Endothelial cell of umbilical vein (primary cell): ENCODE data around the gene AMHR2. TPM values are rescaled to one million over a fixed set of nuclear protein-coding genes. Genes with fewer than 3 reads are reported as not detected.

Experiments
- BruUV-seq: library from RNA; stranded (reverse); fragments of 400-500 nt; replicated peaks from 2 replicates; lab custom pipeline; 2021; lab: Mats Ljungman, UMichigan
- CTCF ChIA-PET: fragments of 300-600, 350-600 bp; sonication (Branson Sonifier 250); formaldehyde crosslinking; loops from one replicate; lab custom pipeline; 2021; ENCODE audit warnings: antibody characterized with exemption, inconsistent platforms; lab: Charles Lee
- POLR2A ChIA-PET: fragments of 300-600, 350-600 bp; sonication (Branson Sonifier 250); formaldehyde crosslinking; loops from one replicate; lab custom pipeline; 2021; ENCODE audit warnings: antibody characterized with exemption, inconsistent platforms; lab: Charles Lee
- DNase-seq: peaks from one replicate; pipeline ENCODE4 v3.0.0-alpha.2; 2011; ENCODE audit warnings: low read depth, low spot score
- FAIRE-seq: peaks from 2 replicates; lab custom pipeline; 2011; peaks lifted over from hg19 to GRCh38; lab: Jason Lieb, UNC
- H2AFZ ChIP-seq: 2 replicates; pipeline ENCODE4 v1.6.0; 2012; ENCODE audit warnings: low read depth, low read length, control low read depth, inconsistent platforms
- H3K27ac ChIP-seq: 2 replicates; pipeline ENCODE4 v1.5.1; 2011; ENCODE audit warnings: low read depth, mild to moderate bottlenecking, control low read depth, low read length, moderate library complexity; ENCODE audit not compliant: insufficient read depth
- H3K27me3 ChIP-seq, 2 experiments: 2 replicates each; pipeline versions ENCODE4 v1.6.0 to v1.6.1; 2011; ENCODE audit warnings: low read length in 2 of 2, mixed read lengths in 1 of 2; ENCODE audit not compliant: control insufficient read depth in 2 of 2, insufficient read depth in 2 of 2
- H3K36me3 ChIP-seq, 2 experiments: 2 replicates in 1 of 2; 3 replicates in 1 of 2; pipeline ENCODE4 v1.5.1; 2011; ENCODE audit warnings: low read length in 2 of 2, mild to moderate bottlenecking in 1 of 2, moderate library complexity in 1 of 2; ENCODE audit not compliant: control insufficient read depth in 2 of 2, insufficient read depth in 2 of 2; ENCODE audit errors: extremely low read depth in 1 of 2
- H3K4me1 ChIP-seq: 3 replicates; pipeline ENCODE4 v1.5.1; 2011; ENCODE audit warnings: mild to moderate bottlenecking, low read length; ENCODE audit not compliant: control insufficient read depth, insufficient read depth; ENCODE audit errors: extremely low read depth
- H3K4me2 ChIP-seq: 2 replicates; pipeline ENCODE4 v1.6.1; 2011; ENCODE audit warnings: low read length, control low read depth, mixed read lengths; ENCODE audit not compliant: insufficient read depth
- H3K4me3 ChIP-seq, 3 experiments: fragments of 200-600 bp in 1 of 3; sonication (generic), shearing (Covaris generic) in 1 of 3; replicated peaks in 1 of 3; 2 replicates each; pipeline ENCODE4 v1.5.1; 2011 to 2016; ENCODE audit warnings: control low read depth in 3 of 3, low read length in 3 of 3, mild to moderate bottlenecking in 2 of 3, inconsistent platforms in 1 of 3, low read depth in 1 of 3, moderate library complexity in 1 of 3; ENCODE audit not compliant: insufficient read depth in 1 of 3
- H3K79me2 ChIP-seq: 2 replicates; pipeline ENCODE4 v1.6.0; 2012; ENCODE audit warnings: low read length, inconsistent platforms; ENCODE audit not compliant: control insufficient read depth, insufficient read depth
- H3K9ac ChIP-seq: replicated peaks from 2 replicates; pipeline ENCODE3; 2011; ENCODE audit warnings: low read length, control low read depth; ENCODE audit not compliant: insufficient read depth; ENCODE audit errors: extremely low read depth
- H3K9me1 ChIP-seq: replicated peaks from 3 replicates; pipeline ENCODE4 v1.6.0; 2011; ENCODE audit warnings: mild to moderate bottlenecking, low read length; ENCODE audit not compliant: control insufficient read depth, insufficient read depth; ENCODE audit errors: extremely low read depth
- H3K9me3 ChIP-seq: replicated peaks from 2 replicates; pipeline ENCODE4 v1.5.1; 2012; ENCODE audit warnings: low read length, inconsistent platforms; ENCODE audit not compliant: control insufficient read depth, insufficient read depth
- H4K20me1 ChIP-seq: replicated peaks from 2 replicates; pipeline ENCODE3; 2011; ENCODE audit warnings: mild to moderate bottlenecking, low read length; ENCODE audit not compliant: control insufficient read depth, insufficient read depth; ENCODE audit errors: extremely low read depth
- EZH2 ChIP-seq: IDR thresholded peaks from 2 replicates; pipeline ENCODE4 v1.6.1; 2012; ENCODE audit warnings: borderline replicate concordance, low read depth, mild to moderate bottlenecking, moderate library complexity, low read length, inconsistent platforms; ENCODE audit not compliant: severe bottlenecking
- FOS ChIP-seq: IDR thresholded peaks from 2 replicates; pipeline ENCODE4 v1.6.1; 2011; ENCODE audit warnings: mild to moderate bottlenecking, low read length, moderate library complexity, borderline replicate concordance; ENCODE audit not compliant: insufficient read depth
- GATA2 ChIP-seq: IDR thresholded peaks from 2 replicates; pipeline ENCODE4 v1.7.0; 2011; ENCODE audit warnings: low read depth, mild to moderate bottlenecking, moderate library complexity, mixed read lengths, low read length; ENCODE audit not compliant: insufficient read length, insufficient read depth
- JUN ChIP-seq: IDR thresholded peaks from 2 replicates; pipeline ENCODE4 v1.6.1; 2011; ENCODE audit warnings: borderline replicate concordance, low read depth; ENCODE audit not compliant: insufficient read length, insufficient read depth
- MYC ChIP-seq: IDR thresholded peaks from one replicate; pipeline ENCODE4 v1.6.1; 2011; ENCODE audit warnings: mild to moderate bottlenecking, low read depth, low read length
- POLR2A ChIP-seq: IDR thresholded peaks from 2 replicates; pipeline ENCODE4 v1.6.1; 2012; ENCODE audit warnings: low read depth, mild to moderate bottlenecking, control low read depth, low read length
- POLR2AphosphoS5 ChIP-seq: IDR thresholded peaks from 2 replicates; pipeline ENCODE4 v1.6.1; 2012; ENCODE audit warnings: low read depth, mild to moderate bottlenecking, control low read depth, low read length, moderate library complexity; ENCODE audit not compliant: insufficient read depth
- dilution Hi-C: fragments of 300-500 bp; cut with MboI; formaldehyde crosslinking; loops from one replicate; pipeline ENCODE4 v1.15.0; 2019; ENCODE audit warnings: low sequenced_read_pairs; ENCODE audit not compliant: extremely low pct_ligation_motif_present
- intact Hi-C: fragments of 100-400 bp; cut with micrococcal nuclease; formaldehyde crosslinking; loops from one replicate; pipeline ENCODE4 v1.10.0; 2022
- polyA plus RNA-seq, 4 experiments: library from polyadenylated mRNA; depleted of rRNA in 3 of 4; stranded (reverse) in 3 of 4; unstranded in 1 of 4; fragments of >200 nt; gene quantifications; 2 replicates each; pipeline versions ENCODE4 v1.2.1 to v1.2.3, GENCODE V29; 2011 to 2012; ENCODE audit warnings: missing spikeins in 1 of 4
- total RNA-seq: library from RNA; stranded (reverse); gene quantifications from 2 replicates; pipeline ENCODE4 v1.2.3, GENCODE V29; 2021
- TF ChIP-seq, protein P1 (sequence below): IDR thresholded peaks from 2 replicates; pipeline ENCODE4 v1.6.1; 2011; ENCODE audit not compliant: insufficient read depth, insufficient read length
- TF ChIP-seq, protein P2 (sequence below), 2 donors: IDR thresholded peaks; 1 replicate in 1 of 2; 2 replicates in 1 of 2; pipeline ENCODE4 v1.5.1; 2011; ENCODE audit warnings: low read length in 2 of 2, mild to moderate bottlenecking in 2 of 2, moderate library complexity in 2 of 2, control low read depth in 1 of 2, inconsistent platforms in 1 of 2, low read depth in 1 of 2; ENCODE audit not compliant: insufficient read depth in 1 of 2; ENCODE audit errors: extremely low read depth in 1 of 2

The AMHR2 gene
- total and polyA plus RNA-seq, 2 donors (not counting 3 experiments of a cell fraction or from before 2014, with no cell fraction given), result not detected

DNA sequence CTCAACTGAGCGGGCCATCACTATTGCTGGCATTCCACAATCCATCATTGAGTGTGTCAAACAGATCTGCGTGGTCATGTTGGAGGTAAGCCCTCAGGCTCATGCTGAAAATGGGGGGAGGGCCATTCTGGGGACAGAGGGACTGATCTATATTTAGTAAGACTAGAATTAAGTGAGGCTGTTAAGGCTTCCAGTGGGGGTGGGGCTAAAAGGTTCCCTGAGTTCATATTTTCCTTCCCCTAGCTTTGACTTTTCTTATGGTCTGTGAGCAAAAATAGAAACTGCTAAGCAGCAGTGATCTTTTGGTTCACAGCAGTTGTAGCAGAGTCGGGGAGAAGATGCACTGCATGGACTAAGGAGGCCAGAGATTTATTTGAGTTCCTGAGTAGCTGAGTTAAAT is 37.4 kb downstream of the AMHR2 start:
- Histone ChIP-seq H4K20me1 (peaks cover 15% of the 10 kb centered on the region), H3K4me3 (no peak overlapping the region), H3K27ac (no peak overlapping the region), H3K79me2 (peaks cover 87% of the 10 kb centered on the region), H3K27me3 (no peaks in the 10 kb centered on the region), H3K4me1 (no peaks in the 10 kb centered on the region), H3K9me1 (no peaks in the 10 kb centered on the region), H3K36me3 (peaks cover 60 to 76% of the 10 kb centered on the region in 2 experiments), H3K9me3 (no peaks in the 10 kb centered on the region), H3K4me2 (no peak overlapping the region), H2AFZ (no peak overlapping the region), H3K9ac (no peak overlapping the region)
- intact Hi-C loops (no loop called here), dilution Hi-C loops (no loop called here)
- ChIA-PET CTCF (no interaction called here), POLR2A (no interaction called here)
- no peak for FAIRE-seq
- no TSS peak for BruUV-seq
- TF ChIP-seq MYC (no peak), GATA2 (no peak), FOS (no peak), JUN (no peak), POLR2A (no peak), EZH2 (no peak), POLR2AphosphoS5 (no peak)
- TF ChIP-seq, protein P1, sequence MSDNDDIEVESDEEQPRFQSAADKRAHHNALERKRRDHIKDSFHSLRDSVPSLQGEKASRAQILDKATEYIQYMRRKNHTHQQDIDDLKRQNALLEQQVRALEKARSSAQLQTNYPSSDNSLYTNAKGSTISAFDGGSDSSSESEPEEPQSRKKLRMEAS, result no peak
- TF ChIP-seq, protein P2, sequence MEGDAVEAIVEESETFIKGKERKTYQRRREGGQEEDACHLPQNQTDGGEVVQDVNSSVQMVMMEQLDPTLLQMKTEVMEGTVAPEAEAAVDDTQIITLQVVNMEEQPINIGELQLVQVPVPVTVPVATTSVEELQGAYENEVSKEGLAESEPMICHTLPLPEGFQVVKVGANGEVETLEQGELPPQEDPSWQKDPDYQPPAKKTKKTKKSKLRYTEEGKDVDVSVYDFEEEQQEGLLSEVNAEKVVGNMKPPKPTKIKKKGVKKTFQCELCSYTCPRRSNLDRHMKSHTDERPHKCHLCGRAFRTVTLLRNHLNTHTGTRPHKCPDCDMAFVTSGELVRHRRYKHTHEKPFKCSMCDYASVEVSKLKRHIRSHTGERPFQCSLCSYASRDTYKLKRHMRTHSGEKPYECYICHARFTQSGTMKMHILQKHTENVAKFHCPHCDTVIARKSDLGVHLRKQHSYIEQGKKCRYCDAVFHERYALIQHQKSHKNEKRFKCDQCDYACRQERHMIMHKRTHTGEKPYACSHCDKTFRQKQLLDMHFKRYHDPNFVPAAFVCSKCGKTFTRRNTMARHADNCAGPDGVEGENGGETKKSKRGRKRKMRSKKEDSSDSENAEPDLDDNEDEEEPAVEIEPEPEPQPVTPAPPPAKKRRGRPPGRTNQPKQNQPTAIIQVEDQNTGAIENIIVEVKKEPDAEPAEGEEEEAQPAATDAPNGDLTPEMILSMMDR (IDR thresholded peaks at IDR 0.05; ENCODE audit: extremely low read depth in 1 of 2, insufficient read depth in 1 of 2, low read depth in 1 of 2, low read length in 2 of 2), result no peak
- no peak for DNase-seq
